ENCODE data around the gene PCDHGB6.
"Not testable (repeated sequence)": the region's sequence is repeated elsewhere in the genome, so short reads cannot be mapped to it uniquely, and the experiment has no call there.

PCDHGB6 gene

DNA sequence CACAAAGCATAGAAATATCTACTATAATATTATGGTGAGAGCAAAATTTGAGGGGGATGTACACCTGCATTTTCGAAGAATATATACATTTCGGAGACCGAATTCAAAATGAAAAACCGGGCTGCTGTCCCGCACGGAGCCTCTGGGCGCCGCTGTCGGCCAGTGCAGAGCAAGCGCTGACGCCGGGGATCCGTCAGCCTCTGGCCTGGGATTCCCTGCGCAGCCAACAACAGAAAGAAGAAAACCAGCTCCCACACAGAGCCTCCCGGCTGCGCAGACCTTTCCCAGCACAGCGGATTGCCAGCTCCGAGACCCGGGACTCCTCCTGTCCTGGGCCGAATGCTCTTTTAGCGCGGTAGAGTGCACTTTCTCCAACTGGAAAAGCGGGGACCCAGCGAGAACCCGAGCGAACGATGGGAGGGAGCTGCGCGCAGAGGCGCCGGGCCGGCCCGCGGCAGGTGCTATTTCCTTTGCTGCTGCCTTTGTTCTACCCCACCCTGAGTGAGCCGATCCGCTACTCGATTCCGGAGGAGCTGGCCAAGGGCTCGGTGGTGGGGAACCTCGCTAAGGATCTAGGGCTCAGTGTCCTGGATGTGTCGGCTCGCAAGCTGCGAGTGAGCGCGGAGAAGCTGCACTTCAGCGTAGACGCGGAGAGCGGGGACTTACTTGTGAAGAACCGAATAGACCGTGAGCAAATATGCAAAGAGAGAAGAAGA lies at the start of gene PCDHGB6:
Gene PCDHGB6 (plus strand): TSS at position 232 of the 716 bp plus-strand sequence. CDS start 182 bp downstream, at position 414.
- not testable (repeated sequence) for DNase-seq

DNA sequence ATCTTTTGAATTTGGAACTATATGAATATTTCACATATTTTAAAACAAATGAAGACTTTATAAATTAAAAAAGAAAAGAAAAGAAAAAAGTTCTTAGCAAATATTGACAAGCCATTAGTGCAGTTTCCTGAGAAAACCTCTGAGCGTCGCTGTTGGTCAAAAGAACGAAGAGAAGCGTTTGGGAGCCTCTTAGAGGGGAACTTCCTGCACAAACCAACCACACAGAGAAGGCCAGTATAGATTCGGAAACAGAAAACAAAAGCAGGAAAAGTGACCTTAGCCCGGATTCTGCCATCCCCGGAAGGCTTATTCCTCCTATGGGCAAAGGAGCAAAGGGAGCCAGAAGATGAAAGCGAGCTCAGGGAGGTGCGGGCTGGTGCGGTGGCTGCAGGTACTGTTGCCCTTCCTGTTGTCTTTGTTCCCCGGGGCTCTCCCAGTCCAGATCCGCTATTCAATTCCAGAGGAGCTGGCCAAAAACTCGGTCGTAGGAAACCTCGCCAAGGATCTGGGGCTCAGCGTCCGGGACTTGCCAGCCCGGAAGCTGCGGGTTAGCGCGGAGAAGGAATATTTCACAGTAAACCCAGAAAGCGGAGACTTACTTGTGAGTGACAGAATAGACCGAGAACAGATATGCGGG lies 47.9 kb upstream of the PCDHGB6 start, which contains the start of gene PCDHGB2:
Gene PCDHGB2 (plus strand): TSS at position 205 of the 637 bp plus-strand sequence. CDS start 142 bp downstream, at position 347.
- DNase-seq, result no peak

DNA sequence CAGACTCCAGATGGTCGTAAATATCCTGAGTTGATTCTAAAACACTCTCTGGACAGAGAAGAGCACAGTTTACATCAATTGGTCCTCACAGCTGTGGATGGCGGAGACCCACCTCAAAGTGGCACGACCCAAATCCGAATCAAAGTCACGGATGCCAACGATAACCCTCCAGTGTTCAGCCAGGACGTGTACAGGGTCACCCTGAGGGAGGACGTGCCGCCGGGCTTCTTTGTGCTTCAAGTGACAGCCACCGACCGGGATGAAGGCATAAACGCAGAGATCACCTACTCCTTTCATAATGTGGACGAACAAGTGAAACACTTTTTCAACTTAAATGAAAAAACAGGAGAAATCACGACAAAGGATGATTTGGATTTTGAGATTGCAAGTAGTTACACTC lies 47.1 kb upstream of the PCDHGB6 start:
- no peak for DNase-seq

- DNase-seq, result no peak
Measured at GRCh38 chr5:141362719-141363118, 45.1 kb upstream of the PCDHGB6 start.

DNA sequence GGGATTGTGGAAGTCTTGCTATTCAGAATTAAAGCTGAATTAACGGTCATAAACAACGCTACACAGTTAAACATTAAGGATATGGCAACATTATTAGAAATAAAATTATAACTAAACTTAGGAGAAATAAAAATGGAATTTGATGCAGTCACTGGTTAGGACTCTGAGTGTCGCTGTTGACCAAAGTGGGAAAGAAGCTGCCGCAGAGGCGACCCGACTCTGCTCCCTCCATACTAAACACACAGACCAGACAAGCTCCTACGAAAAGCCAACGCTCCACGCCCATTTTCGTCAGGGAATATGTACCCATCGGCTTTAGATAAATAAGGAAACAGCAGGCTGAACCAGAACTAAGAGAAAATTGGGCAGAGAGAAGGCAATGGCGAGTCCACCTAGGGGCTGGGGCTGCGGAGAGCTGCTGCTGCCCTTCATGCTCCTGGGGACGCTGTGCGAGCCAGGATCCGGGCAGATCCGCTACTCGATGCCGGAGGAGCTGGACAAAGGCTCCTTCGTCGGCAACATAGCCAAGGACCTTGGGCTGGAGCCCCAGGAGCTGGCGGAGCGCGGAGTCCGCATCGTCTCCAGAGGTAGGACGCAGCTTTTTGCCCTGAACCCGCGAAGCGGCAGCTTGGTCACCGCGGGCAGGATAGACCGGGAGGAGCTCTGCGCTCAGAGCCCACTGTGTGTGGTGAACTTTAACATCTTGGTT lies 43.7 kb upstream of the PCDHGB6 start, which contains the start of gene PCDHGA5:
Gene PCDHGA5 (plus strand): TSS at position 211 of the 709 bp plus-strand sequence. CDS start 169 bp downstream, at position 380.
- DNase-seq, result no peak

GRCh38 chr5:141366016-141366896 lies 41.6 kb upstream of the PCDHGB6 start:
- DNase-seq, result no peak

GRCh38 chr5:141369994-141370848 lies 37.6 kb upstream of the PCDHGB6 start, which contains the start of gene PCDHGB3:
Gene PCDHGB3, plus strand, starts transcription at chr5:141370242. Its CDS starts 153 bp downstream, at chr5:141370395.
- DNase-seq, result no peak

GRCh38 chr5:141371572-141372475 lies 36.0 kb upstream of the PCDHGB6 start:
- no peak for DNase-seq

DNA sequence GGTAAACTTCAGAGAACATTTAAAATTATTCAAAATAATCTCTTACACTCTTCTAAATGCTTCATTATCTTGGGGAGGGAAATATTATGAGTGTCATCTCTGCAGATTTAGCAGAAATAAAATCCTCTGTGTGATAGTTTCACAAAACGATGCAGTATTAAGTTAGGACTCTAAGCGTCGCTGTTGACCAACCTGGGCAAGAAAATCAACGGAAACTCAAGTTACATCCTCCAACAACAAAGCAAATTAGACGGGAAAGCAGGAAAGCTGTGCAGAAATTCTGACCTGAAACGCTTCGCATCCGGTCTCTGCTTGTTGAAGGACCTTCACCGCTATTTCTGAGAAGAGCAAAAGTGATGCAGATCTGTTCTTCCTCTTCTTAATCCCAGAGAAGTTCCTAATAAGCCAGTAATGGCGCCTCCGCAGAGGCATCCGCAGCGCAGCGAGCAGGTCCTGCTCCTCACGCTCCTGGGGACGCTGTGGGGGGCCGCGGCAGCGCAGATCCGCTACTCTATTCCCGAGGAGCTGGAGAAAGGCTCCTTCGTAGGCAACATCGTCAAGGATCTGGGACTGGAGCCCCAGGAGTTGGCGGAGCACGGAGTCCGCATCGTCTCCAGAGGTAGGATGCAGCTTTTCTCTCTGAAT lies 34.0 kb upstream of the PCDHGB6 start, which contains the start of gene PCDHGA6:
Gene PCDHGA6 (plus strand): TSS at position 219 of the 645 bp plus-strand sequence. CDS start 193 bp downstream, at position 412.
- no peak for DNase-seq

GRCh38 chr5:141374627-141375026 lies 33.2 kb upstream of the PCDHGB6 start:
- no peak for DNase-seq

- DNase-seq, result not testable (repeated sequence)
Measured at GRCh38 chr5:141375444-141376155, 32.2 kb upstream of the PCDHGB6 start.

DNA sequence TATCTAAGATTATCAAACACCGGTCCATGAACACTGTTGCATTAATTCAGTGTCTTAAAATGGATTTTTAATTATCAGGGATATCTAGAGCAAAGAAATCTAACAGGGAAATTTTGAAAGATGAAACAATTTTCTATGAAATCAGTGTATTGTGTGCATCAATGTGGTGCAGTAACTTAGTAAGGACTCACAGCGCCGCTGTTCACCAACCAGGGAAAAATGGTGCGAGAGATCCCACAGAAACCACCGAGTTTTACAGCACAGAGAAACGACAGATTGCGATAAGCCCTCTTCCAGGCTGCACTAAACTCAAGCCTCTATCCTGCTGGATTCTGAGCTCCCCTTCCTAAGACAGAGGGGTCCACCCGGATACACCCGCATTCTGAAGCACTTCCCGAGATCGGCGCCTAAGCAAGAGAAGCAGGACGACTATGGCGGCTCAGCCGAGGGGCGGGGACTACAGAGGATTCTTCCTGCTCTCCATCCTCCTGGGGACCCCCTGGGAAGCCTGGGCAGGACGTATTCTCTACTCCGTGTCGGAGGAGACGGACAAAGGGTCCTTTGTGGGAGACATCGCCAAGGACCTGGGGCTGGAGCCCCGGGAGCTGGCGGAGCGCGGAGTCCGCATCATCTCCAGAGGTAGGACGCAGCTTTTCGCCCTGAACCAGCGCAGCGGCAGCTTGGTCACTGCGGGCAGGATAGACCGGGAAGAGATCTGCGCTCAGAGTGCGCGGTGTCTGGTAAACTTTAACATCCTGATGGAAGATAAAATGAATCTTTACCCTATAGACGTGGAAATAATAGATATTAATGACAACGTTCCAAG lies 25.1 kb upstream of the PCDHGB6 start, which contains the start of gene PCDHGA7:
Gene PCDHGA7 (plus strand): TSS at position 274 of the 826 bp plus-strand sequence. CDS start 158 bp downstream, at position 432.
- DNase-seq, result no peak

DNA sequence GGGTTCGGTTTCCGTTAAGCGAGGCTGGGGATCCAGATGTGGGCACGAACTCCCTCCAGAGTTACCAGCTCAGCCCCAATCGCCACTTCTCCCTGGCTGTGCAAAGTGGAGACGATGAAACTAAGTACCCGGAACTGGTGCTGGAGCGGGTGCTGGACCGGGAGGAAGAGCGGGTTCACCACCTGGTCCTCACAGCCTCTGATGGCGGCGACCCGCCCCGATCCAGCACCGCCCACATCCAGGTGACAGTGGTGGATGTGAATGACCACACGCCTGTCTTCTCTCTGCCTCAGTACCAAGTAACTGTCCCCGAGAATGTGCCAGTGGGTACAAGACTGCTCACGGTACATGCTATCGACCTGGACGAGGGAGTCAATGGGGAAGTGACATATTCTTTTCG lies 24.5 kb upstream of the PCDHGB6 start:
- no peak for DNase-seq

- no peak for DNase-seq
Measured at GRCh38 chr5:141384471-141385267, 23.2 kb upstream of the PCDHGB6 start.

- not testable (repeated sequence) for DNase-seq
Measured at GRCh38 chr5:141387557-141388311, 20.1 kb upstream of the PCDHGB6 start, which contains the start of gene PCDHGB4. Gene PCDHGB4, plus strand, starts transcription at chr5:141387698. Its CDS starts 187 bp downstream, at chr5:141387885.

DNA sequence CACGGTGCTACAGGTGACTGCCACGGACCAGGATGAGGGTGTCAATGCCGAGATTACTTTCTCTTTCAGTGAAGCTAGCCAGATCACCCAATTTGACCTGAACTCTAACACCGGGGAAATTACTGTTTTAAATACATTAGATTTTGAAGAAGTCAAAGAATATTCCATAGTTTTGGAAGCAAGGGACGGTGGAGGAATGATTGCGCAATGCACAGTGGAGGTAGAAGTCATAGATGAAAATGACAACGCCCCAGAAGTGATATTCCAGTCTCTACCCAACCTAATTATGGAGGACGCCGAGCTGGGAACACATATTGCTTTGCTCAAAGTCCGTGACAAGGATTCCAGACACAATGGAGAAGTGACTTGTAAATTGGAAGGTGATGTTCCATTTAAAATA lies 19.2 kb upstream of the PCDHGB6 start:
- DNase-seq, result no peak

Measured in NCI-H2081 (cell line).